ENCODE measurements around the gene RPS6KA4. TPM values are rescaled to one million over a fixed set of nuclear protein-coding genes. Genes with fewer than 3 reads are reported as not detected.
A peak's percentile ranks its signal among the peaks of the same experiment; 100 is the strongest.

The RPS6KA4 gene
- total and polyA plus RNA-seq, 2 of the 13 experiments (the other 11 are each of a cell fraction or from before 2014, with no cell fraction given), result 8.9 to 14.2 TPM

- no peak for TF ChIP-seq FOXO4 (CRISPR knock-in tag; conservative IDR thresholded peaks at IDR 0.05)
Observed at GRCh38 chr11:64388894-64389293, 29.9 kb downstream of the RPS6KA4 start (continued).

- Histone ChIP-seq H3K27me3 (ENCODE audit: control insufficient read depth in 1 of 2, insufficient read depth in 2 of 2, low read length in 2 of 2) (peaks cover 2 to 30% of the 10 kb centered on the region in 2 experiments; a peak in 4 of 5 replicates), H3K9me3 (ENCODE audit: low read length) (no peaks in the 10 kb centered on the region), H3K27ac (ENCODE audit: extremely low read length, insufficient read depth, low read length) (no peak overlapping the region), H3K4me1 (ENCODE audit: insufficient read depth, low read length) (no peaks in the 10 kb centered on the region), H4K20me1 (ENCODE audit: insufficient read depth, low read length) (no peaks in the 10 kb centered on the region), H3K4me3 (replicated peaks in 1 of 3; ENCODE audit: insufficient read depth in 1 of 3, low read depth in 2 of 3, low read length in 3 of 3) (no peak overlapping the region), H3K4me2 (ENCODE audit: low read depth, low read length) (no peak overlapping the region), H2AFZ (ENCODE audit: low read length) (no peak overlapping the region), H3K36me3 (replicated peaks in 1 of 2; ENCODE audit: control insufficient read depth in 1 of 2, insufficient read depth in 2 of 2, low read length in 2 of 2) (no peaks in the 10 kb centered on the region), H3K9ac (ENCODE audit: insufficient read depth, low read depth, low read length) (no peak overlapping the region), H3K79me2 (ENCODE audit: insufficient read depth, low read length) (no peaks in the 10 kb centered on the region)
- BruUV-seq (replicated peaks), result no TSS peak
- FAIRE-seq (no peak), DNase-seq (ENCODE audit: low spot score) (no peak), ATAC-seq (no peak)
- TF ChIP-seq PAF1 (CRISPR knock-in tag; IDR thresholded peaks at IDR 0.05), result no peak
- TF ChIP-seq ZNF329 (CRISPR knock-in tag; IDR thresholded peaks at IDR 0.05; ENCODE audit: low read depth), result peak; percentile 94
- intact Hi-C loops (cut with micrococcal nuclease; ENCODE audit: unreplicated experiment) (no loop called here), in situ Hi-C loops (cut with HindIII; ENCODE audit: extremely low pct_ligation_motif_present, low pct_unique_long_range_greater_than_20kb) (no loop called here)
- POLR2A ChIA-PET, result no interaction called here
- 25% methylated on average over 2 of the region's 2 CpGs for WGBS (ENCODE audit: low lambda C conversion rate)
- CTCF ChIA-PET (ENCODE audit: low intra/inter-chr PET ratio, low total read pairs), result no interaction called here
Observed at GRCh38 chr11:64389851-64390250, 30.9 kb downstream of the RPS6KA4 start.

GRCh38 chr11:64390558-64390957 is 31.6 kb downstream of the RPS6KA4 start:
- in situ Hi-C loops (cut with HindIII; ENCODE audit: extremely low pct_ligation_motif_present, low pct_unique_long_range_greater_than_20kb), result no loop called here
- DNase-seq (ENCODE audit: low spot score) (no peak), ATAC-seq (no peak), FAIRE-seq (no peak)
- H4K20me1 ChIP-seq (ENCODE audit: insufficient read depth, low read length), result no peaks in the 10 kb centered on the region
- no TSS peak for BruUV-seq (replicated peaks)
- no peak overlapping the region for H3K9ac ChIP-seq (ENCODE audit: insufficient read depth, low read depth, low read length)
- ChIA-PET POLR2A (no interaction called here), CTCF (ENCODE audit: low intra/inter-chr PET ratio, low total read pairs) (no interaction called here)
- H3K27ac ChIP-seq (ENCODE audit: extremely low read length, insufficient read depth, low read length), result no peak overlapping the region
- H3K36me3 ChIP-seq (replicated peaks in 1 of 2; ENCODE audit: control insufficient read depth in 1 of 2, insufficient read depth in 2 of 2, low read length in 2 of 2), result no peaks in the 10 kb centered on the region
- peaks cover 5% of the 10 kb centered on the region for H3K4me1 ChIP-seq (ENCODE audit: insufficient read depth, low read length)
- no peak overlapping the region for H3K4me3 ChIP-seq (replicated peaks in 1 of 3; ENCODE audit: insufficient read depth in 1 of 3, low read depth in 2 of 3, low read length in 3 of 3)
- peaks cover 0 to 26% of the 10 kb centered on the region in 2 experiments; a peak in 4 of 5 replicates for H3K27me3 ChIP-seq (ENCODE audit: control insufficient read depth in 1 of 2, insufficient read depth in 2 of 2, low read length in 2 of 2)
- H2AFZ ChIP-seq (ENCODE audit: low read length), result no peak overlapping the region
- no peaks in the 10 kb centered on the region for H3K9me3 ChIP-seq (ENCODE audit: low read length)
- intact Hi-C loops (cut with micrococcal nuclease; ENCODE audit: unreplicated experiment), result no loop called here
- no peak overlapping the region for H3K4me2 ChIP-seq (ENCODE audit: low read depth, low read length)
- no peaks in the 10 kb centered on the region for H3K79me2 ChIP-seq (ENCODE audit: insufficient read depth, low read length)
- 77% methylated on average over 1 of the region's 3 CpGs for WGBS (ENCODE audit: low lambda C conversion rate)
- no peak for TF ChIP-seq NPAS2 (CRISPR knock-in tag; IDR thresholded peaks at IDR 0.05; ENCODE audit: borderline replicate concordance)
- no peak for TF ChIP-seq MIER2 (CRISPR knock-in tag; IDR thresholded peaks at IDR 0.05)
- TF ChIP-seq ZBTB21 (CRISPR knock-in tag; IDR thresholded peaks at IDR 0.05), result no peak
- TF ChIP-seq ZNF275 (CRISPR knock-in tag; IDR thresholded peaks at IDR 0.05; ENCODE audit: borderline replicate concordance), result no peak
- no peak for TF ChIP-seq EEA1 (CRISPR knock-in tag; IDR thresholded peaks at IDR 0.05; ENCODE audit: borderline replicate concordance)
- no peak for TF ChIP-seq ZNF567 (CRISPR knock-in tag; IDR thresholded peaks at IDR 0.05; ENCODE audit: borderline replicate concordance)
- no peak for TF ChIP-seq YY1 (IDR thresholded peaks at IDR 0.05; ENCODE audit: insufficient read depth, insufficient replicate concordance, low read depth, low read length)
- no peak for TF ChIP-seq ZNF670 (CRISPR knock-in tag; IDR thresholded peaks at IDR 0.05; ENCODE audit: borderline replicate concordance)
- no peak for TF ChIP-seq IKZF5 (CRISPR knock-in tag; IDR thresholded peaks at IDR 0.05)
- TF ChIP-seq ZZZ3 (CRISPR knock-in tag; IDR thresholded peaks at IDR 0.05; ENCODE audit: borderline replicate concordance), result no peak
- TF ChIP-seq ZC3H13 (CRISPR knock-in tag; IDR thresholded peaks at IDR 0.05), result no peak
- no peak for TF ChIP-seq TAF1 (CRISPR knock-in tag; IDR thresholded peaks at IDR 0.05)
